Spleen (tissue), 7 donors: ENCODE measurements around the gene POLR1B.

ENCODE experiments used
- POLR2AphosphoS5 ChIP-seq, 3 donors: sonication (generic); formaldehyde crosslinking; IDR thresholded peaks; one replicate each; pipeline ENCODE4 v1.5.1; 2017; ENCODE audit warnings: antibody characterized with exemption in 3 of 3
- TF ChIP-seq, protein P1 (sequence below), 11 experiments: fragments of 200-600 bp in 7 of 11; fragments of 450-650 bp in 4 of 11; sonication (generic) in 4 of 11; IDR thresholded peaks in 8 of 11; conservative IDR thresholded peaks in 3 of 11; 1 replicate in 7 of 11; 2 replicates in 4 of 11; pipeline versions ENCODE4 v1.4.0 to v1.8.0; 2016 to 2021; ENCODE audit warnings: antibody characterized with exemption in 11 of 11, inconsistent platforms in 4 of 11, mild to moderate bottlenecking in 1 of 11
- donor health status: DM: no; HTN: no; CAD: no; lungs with moderate emphysema.
- donor health status: DM: no; HTN: no; CAD: no.
- donor health status: DM: no; HTN: no; CAD: no.

DNA sequence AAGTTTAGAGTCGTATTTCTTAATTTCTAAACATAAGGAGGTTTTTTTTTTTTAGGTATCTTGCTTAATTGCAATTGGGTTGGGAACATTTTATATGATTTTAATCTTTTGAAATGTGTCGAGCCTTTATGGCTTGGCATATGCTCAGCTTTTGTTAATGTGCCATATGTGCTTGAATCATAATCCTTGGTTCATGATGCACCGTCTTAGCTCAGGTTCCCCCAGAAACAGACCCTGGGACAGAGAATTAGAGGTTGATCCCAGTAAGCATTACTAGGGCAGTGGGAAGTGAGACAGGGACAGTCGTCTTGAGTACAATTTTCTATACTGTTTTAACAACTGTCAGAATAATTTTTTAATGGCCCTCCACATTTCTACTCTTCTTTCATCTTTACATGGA lies 51.5 kb downstream of the POLR1B start:
- TF ChIP-seq, protein P1, sequence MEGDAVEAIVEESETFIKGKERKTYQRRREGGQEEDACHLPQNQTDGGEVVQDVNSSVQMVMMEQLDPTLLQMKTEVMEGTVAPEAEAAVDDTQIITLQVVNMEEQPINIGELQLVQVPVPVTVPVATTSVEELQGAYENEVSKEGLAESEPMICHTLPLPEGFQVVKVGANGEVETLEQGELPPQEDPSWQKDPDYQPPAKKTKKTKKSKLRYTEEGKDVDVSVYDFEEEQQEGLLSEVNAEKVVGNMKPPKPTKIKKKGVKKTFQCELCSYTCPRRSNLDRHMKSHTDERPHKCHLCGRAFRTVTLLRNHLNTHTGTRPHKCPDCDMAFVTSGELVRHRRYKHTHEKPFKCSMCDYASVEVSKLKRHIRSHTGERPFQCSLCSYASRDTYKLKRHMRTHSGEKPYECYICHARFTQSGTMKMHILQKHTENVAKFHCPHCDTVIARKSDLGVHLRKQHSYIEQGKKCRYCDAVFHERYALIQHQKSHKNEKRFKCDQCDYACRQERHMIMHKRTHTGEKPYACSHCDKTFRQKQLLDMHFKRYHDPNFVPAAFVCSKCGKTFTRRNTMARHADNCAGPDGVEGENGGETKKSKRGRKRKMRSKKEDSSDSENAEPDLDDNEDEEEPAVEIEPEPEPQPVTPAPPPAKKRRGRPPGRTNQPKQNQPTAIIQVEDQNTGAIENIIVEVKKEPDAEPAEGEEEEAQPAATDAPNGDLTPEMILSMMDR (IDR thresholded peaks at IDR 0.05 in 8 of 11, conservative IDR thresholded peaks at IDR 0.05 in 3 of 11), result no peak
- no peak for TF ChIP-seq POLR2AphosphoS5 (IDR thresholded peaks at IDR 0.05)
